ENCODE results near the gene MIB2.

- TF ChIP-seq YY1 (IDR thresholded peaks at IDR 0.05; ENCODE audit: insufficient read depth, insufficient read length) (no peak), ZNF274 (IDR thresholded peaks at IDR 0.05; ENCODE audit: low read depth, low read length) (no peak), SUZ12 (IDR thresholded peaks at IDR 0.05; ENCODE audit: extremely low read depth, insufficient read depth, insufficient read length) (no peak)
Observed at GRCh38 chr1:1623181-1623630, 7.9 kb downstream of the MIB2 start.

Data from NT2/D1 (cell line).